GM18867 (cell line): ENCODE results near the gene SRSF8.
"Not testable (repeated sequence)": the region's sequence is repeated elsewhere in the genome, so short reads cannot be mapped to it uniquely, and the experiment has no call there.

Source experiments
- ATAC-seq: cut with Tn5 transposase; IDR thresholded peaks from one replicate; pipeline ENCODE4 v1.9.1; 2021; ENCODE audit warnings: mild to moderate bottlenecking, moderate library complexity; ENCODE audit not compliant: unreplicated experiment

SRSF8 gene

DNA sequence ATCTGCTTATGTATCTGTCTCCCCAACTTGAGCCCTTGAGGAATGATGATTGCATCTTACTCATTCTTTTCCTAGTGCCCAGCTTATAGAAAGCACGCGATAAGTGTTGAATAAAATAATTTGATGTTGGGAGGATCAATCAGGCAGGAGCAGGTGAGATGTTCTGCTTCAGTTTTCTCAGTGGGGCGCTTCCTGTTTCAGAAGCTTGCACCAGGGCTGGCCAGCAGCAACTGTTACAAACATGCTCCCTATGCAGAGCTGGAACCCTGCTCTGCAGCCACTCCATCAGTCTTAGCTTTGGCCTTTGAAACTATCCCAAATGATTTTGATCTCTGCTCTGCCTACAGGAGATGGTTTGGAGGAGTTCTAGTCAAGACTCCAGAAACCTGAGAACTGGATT, 26.8 kb downstream of the SRSF8 start:
- no peak for ATAC-seq

DNA sequence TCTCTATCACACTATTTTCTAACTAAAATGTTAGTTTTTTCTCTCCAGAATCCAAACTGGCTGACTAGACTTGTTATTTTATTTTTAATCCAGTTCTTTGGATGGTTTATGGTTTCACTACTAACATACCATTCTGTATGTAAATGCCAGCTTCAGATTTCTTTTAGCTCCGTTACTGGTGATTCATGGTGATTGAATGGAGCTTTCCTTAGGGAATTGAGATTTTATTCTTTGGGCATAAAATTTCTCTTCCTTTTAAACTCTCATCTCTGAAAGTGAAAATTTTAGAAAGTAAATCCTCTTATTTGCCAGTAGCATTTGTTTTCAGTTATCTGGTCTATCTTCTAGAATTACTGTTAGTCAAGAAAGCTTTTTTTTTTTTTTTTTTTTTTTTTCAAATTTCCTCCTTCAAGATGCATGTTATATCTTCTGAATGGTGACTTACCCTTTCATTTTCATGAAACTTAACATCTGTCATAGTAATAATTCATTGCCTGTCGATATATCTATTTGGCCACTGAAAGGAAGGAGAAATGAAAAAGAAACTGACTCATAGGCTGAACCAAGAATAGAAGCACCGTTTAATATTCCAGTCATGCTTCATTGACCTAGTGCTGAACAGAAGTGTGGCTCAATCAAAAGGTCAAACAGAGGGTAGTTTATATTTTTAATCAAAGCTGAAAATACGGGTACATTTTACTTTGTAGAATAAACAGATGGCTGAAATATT, 29.3 kb downstream of the SRSF8 start:
- ATAC-seq, result peak; percentile 88

DNA sequence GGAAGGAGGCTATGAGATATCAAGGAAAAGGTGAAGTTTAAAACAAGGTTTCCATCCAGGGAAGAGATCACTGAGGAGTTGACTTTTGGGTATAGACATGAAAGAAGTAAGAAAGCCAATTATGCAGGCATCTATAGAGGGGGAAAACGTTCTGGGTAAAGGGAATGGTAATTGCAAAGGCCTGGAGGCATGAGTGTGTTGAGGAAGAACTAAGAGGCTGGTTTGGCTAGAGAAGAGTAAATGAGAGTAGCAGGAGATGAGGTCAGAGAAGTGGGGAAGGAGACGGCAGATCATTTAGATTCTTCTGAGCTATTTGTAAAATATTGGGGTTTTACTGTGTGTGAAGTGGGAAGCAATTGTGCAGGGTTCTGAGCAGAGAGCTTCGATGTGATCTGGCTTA, 30.5 kb downstream of the SRSF8 start:
- no peak for ATAC-seq

DNA sequence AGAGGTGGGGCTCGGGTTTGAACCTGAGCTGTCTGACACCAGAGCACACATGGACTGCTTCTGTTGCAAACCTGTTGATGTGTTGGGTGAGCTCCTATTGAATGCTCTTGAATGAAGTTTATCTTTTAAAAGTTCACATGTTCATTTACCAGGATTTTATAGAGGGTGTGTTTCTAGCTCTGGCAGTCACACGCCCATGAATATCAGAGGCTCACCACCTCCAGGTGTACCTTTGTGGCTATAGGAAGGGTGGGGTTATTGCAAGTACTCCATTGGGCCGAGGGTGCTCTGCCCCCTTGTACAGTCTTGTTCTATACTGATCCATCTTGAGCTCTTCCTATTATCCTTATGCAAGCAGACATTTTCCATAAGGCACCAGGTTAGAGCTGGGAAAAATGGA, 32.1 kb downstream of the SRSF8 start:
- ATAC-seq, result no peak

DNA sequence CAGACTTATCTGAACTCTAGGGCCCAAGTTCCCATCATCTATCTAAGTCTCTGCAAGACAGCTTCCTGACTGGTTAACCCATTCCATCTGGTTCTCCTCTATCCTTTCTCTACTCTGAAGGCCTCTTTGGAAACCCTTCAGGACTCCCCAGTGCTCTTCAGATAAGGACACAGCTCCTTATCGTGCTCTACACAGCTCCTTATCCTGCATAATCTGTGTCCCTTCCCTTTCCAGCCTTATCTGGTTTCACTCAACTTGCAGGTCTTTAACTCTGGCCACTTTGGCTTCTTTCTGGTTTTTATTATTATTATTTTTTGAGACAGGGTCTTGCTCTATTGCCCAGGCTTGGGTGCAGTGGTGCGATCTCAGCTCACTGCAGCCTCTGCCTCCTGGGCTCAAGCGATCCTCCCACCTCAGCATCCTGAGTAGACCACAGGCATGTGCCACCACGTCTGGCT, 33.5 kb downstream of the SRSF8 start:
- no peak for ATAC-seq

DNA sequence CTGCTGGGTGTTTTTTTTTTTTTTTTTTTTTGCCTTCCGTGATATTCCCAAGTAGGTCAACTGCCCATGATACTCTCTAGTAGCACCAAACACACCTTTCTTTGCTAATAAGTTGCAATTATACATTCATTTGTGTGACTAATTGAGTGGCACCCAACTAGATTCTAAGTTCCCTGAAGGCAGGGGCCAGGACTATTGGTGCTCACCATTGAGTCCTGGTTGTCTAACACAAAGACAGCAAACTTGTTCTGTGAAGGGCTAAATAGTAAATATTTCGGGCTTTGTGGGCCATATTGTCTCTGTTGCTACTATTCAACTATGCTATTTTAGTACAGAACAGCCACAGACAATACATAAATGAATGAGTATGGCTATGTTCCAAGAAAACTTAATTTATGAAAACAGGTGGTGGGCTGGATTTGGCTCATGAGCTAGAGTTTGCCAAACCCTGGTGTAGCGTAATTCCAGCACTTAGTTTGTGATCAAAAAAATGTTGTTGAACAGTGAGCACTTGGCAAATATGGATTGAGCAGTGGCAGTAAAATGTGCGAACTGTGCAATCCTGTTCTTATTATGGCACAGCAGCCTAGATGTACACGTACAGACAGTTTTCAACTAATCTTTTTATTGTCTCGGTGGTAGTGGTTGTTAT, 34.3 kb downstream of the SRSF8 start:
- no peak for ATAC-seq

DNA sequence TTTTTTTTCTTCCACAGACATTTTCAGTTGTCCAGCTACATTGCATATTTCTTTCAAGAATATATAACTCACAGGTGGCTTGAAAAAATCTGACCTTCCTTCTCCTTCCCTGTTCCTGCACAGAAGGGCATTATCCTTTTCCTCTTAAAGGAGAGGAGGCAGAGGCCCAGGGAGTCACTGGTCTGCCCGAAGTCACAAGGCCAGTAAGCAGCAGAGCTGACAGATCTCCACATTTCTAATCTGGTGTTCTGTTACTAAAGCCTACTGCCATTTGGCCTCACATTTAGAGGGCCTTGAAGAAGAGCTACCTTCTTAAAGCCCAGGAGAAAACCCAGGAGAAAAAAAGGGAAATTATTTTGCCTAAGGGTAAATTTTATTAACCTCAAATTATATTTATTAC, 35.2 kb downstream of the SRSF8 start:
- ATAC-seq, result no peak

DNA sequence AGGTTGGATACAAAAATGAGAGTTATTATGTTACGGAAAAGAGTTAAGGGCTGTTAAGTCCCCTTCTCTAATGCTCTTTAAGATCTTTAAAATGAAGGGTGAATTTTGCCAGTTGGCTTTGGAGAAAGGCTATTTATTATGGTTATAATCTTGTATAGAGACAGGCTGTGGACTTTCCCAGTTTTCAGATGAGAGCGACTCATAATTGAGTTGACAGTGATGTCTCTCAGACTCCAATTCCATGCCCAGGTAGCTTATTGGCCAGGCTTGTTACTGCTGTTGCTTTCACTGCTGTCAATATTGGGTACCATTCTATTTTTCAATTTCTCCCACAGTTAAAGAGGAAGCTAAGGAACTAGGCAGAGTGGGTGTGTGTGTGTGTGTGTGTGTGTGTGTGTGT, 36.0 kb downstream of the SRSF8 start:
- ATAC-seq, result no peak

DNA sequence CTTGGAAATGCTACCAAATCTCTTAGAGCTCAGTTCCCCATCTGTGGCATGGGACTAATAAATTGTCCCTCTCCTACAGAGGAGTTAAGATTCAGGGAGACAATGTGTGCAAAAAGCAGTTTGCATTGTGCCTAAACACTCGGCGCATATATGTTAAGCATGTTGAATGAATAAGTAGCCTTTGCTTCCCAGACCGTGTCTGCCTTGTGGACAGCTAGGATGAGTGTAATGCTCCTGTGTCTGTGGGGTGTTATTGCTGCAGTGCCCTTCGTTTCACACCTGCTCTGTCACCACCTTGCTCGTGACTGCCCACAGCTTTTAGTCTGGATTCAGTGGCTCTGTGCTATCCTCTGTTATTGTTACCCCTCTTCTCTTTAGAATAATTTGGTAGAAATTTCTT, 37.0 kb downstream of the SRSF8 start:
- no peak for ATAC-seq

DNA sequence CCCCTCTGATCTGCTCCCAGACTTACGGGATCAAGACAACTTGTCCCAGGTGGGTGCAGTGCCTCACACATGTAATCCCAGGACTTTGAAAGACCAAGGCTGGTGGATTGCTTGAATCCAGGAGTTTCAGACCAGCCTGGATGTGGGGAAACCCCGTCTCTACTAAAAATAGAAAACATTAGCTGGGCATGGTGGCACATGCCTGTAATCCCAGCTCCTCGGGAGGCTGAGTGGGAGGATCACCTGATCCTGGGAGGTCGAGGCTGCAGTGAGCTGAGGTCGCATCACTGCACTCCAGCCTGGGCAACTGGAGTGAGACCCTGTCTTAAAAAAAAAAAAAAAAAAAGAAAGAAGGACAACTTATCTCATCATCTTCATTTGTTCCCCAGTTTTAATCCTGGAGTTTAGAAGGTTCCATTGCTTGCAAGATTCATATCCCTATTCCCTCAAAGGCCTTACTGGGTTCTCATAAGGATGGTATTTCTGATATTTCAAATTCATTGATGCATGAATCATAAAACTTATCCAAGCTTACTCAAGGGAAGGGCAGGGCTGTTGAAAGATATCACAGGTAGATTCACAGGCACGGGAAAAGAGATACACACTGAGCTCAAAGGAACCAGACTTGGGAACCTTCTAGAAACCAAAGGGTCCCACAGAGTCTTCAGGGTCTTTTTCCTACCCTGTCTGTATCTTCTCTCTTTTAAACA, 37.6 kb downstream of the SRSF8 start:
- no peak for ATAC-seq

DNA sequence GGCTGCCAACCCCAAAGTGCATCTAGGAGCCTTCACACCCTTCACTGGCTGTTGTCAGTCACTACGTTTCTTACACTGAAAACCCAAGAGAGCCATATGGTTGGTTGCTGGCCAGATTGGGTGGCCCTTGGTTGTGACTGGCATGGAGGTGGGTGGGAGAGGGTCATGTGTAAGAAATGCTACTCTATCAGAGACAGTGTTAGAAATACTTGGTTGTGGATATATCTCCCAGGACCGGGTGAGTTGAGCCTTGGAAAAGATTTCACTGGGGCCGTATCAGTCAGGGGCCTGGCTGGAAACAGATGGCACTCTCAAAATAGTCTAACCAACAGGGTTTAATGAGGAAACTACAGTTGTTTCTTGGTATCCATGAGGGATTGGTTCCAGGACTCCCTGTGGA, 38.1 kb downstream of the SRSF8 start:
- ATAC-seq, result no peak

DNA sequence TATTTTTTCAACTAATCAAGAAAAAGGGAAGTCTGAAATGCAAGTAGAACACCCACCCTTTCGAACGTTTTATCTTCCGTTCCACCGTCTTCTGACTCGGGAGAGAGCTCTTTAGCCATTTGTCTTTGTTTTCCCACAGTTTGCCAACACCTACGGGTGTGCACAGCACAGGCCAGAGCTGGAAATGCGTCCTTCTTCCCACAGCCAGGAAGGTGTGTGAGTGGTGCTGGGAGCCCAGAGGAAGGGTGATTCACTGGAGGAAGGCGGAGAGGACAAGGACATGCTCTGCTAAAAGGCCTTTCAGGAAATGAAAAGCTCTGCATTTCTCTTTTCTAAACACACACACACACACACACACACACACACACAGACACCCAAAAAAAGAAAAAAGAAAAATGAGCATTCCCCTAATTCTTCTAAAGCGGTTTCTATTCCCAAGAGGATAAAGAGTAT, 41.5 kb downstream of the SRSF8 start:
- no peak for ATAC-seq

DNA sequence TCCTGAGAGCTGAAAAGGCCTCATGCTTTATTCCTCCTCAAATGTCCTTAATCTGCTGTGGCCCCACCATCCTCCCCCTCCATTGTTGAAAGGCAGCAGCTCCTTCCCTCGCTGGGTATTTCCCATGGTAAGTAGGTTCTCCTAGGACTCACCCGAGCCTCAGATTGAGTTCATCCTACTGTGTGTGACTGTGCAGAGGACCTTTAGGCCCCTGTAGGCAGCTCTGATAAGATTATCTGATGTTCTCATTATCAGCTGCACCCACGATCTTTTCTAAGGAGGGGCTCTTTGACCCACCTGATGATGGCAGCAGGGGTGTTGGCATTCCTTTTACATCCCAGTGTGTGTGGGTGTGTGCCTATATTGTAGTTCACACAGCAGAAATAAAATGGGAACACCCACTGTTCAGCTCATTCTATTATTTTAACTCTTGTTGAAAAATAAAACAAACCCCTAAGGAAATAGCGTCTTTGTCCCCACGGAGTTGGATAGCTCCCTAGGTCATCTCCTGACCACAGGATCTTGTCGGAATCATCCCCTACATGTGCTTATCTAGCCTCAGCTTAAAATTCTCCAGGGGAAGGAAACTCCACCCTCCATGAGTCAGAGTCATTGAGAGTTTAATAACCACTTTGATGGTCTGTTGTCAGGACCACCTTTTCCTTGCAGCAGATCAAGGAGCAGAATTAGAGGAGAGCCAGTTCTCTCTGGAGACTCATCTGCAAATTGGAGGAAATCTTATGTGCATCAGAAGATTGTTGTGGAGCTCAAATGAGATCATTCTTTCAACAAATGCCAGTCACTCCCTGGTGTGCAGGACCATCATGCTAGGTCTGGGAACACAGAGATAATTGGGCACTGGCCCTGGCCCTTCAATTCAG, 42.2 kb downstream of the SRSF8 start:
- no peak for ATAC-seq

DNA sequence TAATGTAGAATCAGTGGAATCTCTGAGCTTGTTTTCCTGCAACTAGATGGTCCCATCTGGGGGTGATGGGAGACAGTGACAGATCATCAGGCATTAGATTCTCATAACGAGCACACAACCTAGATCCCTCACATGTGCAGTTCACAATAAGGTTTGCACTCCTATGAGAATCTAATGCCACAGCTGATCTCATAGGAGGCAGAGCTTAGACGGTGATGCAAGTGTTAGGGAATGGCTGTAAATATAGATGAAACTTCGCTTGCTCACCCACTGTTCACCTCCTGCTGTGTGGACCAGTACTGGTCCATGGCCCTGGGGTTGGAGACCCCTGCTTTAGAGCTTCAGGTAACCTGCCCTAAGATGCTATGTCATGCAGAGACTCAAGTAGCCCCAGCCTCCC, 44.8 kb downstream of the SRSF8 start:
- ATAC-seq, result not testable (repeated sequence)

DNA sequence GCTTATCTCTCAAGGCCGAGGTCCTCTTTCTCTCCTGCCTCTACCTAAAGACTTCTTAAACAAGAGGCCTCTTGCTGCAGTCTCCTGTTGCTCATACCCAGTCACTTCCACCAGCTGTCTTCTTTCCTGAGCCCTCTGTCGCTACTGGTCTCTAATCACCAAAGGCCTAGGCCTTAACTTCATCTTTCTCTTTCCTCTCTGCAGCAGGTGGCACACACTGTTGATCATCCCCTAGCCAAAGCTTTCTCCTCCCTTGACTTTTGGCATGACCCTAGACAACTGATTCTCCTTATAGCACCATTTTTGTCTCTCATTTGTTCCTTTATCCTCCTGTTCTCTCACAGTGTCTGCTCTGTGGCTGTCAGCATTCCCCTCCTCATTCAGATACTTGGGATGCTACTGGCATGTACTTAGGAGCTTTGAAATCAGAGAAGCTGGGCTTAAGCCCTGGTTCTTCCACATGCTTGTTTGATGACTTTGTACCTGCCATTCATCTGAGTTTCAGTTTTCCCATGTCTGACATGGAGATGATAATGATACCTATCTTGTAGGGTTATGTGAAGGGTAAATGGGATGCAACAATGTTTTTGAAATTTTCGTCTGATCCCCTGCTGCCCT, 45.3 kb downstream of the SRSF8 start:
- no peak for ATAC-seq

DNA sequence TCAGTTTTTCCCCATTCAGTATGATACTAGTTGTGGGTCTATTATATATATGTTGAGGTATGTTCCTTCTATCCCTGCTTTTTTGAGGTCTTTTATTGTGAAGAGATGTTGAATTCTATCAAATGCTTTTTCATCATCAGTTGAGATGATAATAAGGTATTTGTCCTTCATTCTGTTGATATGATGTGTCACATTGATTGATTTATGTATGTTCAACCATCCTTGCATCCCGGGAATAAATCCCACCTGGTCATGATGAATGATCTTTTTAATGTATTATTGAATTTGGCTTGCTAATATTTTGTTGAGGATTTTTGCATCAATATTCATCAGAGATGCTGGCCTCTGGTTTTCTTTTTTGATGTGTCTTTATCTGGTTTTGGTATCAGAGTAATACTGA, 48.9 kb downstream of the SRSF8 start:
- ATAC-seq, result no peak

DNA sequence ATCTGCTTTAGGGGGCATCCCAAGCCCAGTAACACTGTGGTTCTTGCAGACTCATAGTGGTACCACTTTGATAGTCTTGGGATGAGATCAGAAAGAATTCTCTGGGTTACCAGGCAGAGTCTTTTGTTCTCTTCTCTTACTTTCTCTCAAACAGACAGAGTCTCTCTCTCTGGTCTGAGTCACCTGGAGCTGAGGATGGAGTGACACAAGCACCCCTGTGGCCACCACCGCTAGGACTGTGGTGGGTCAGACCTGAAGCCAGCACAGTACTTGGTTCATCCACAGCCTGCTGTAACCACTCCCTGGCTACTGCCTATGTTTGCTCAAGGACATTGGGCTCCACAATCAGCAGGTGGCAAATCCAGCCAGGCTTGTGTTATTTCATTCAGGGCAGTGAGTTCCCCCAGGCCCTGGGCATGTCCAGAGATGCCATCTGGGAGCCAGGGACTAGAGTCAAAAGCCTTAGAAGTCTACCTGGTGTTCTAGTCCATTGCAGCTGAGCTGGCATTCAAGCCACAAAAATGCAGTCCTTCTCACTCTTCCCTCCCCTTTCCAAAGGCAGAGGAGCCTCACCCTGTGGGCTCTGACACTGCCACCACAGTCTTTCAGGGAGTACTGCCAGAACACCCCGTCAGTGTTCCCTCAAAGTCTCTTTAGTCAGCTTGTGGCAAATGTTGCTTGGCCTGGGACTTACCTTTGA, 52.8 kb downstream of the SRSF8 start:
- ATAC-seq, result no peak
